Testis (tissue), 2 donors: ENCODE measurements around the gene SORL1-AS1.

ENCODE experiments used
- POLR2A ChIP-seq: fragments of 450-650 bp; IDR thresholded peaks from one replicate; pipeline ENCODE4 v1.6.1; 2017; ENCODE audit warnings: antibody characterized with exemption, mild to moderate bottlenecking, moderate library complexity
- TF ChIP-seq, protein P1 (sequence below), 3 experiments: fragments of 450-650 bp in 2 of 3; fragments of 200-600 bp in 1 of 3; sonication (generic) in 1 of 3; IDR thresholded peaks; one replicate each; pipeline ENCODE4 v1.5.1; 2016 to 2019; ENCODE audit warnings: antibody characterized with exemption in 3 of 3, mild to moderate bottlenecking in 2 of 3, moderate library complexity in 1 of 3

DNA sequence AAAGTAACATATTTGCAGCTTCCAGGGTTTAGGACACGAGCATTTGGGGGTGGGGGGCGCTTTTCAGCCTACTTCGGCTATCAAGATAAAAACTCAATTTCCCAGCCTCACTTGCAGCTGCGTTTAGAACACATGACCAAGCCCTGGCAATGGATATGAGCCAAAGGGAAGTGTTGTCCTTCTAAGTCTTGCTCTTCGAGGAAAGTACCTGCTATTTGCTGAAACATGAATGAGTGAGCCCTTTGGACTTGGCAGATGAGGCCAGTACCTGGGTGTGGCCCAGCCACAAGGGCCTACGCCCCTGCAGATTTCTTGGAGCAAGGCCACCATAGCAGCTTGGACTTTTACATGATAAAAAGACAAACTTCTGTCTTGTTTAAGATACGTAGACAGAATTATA is 60.9 kb downstream of the SORL1-AS1 start:
- TF ChIP-seq POLR2A = no peak
- TF ChIP-seq, protein P1, sequence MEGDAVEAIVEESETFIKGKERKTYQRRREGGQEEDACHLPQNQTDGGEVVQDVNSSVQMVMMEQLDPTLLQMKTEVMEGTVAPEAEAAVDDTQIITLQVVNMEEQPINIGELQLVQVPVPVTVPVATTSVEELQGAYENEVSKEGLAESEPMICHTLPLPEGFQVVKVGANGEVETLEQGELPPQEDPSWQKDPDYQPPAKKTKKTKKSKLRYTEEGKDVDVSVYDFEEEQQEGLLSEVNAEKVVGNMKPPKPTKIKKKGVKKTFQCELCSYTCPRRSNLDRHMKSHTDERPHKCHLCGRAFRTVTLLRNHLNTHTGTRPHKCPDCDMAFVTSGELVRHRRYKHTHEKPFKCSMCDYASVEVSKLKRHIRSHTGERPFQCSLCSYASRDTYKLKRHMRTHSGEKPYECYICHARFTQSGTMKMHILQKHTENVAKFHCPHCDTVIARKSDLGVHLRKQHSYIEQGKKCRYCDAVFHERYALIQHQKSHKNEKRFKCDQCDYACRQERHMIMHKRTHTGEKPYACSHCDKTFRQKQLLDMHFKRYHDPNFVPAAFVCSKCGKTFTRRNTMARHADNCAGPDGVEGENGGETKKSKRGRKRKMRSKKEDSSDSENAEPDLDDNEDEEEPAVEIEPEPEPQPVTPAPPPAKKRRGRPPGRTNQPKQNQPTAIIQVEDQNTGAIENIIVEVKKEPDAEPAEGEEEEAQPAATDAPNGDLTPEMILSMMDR (IDR thresholded peaks at IDR 0.05) = no peak
